IPS-18c (cell line): Measurements from ENCODE around the gene GPS2.
A peak's percentile ranks its signal among the peaks of the same experiment; 100 is the strongest.
"Not testable (repeated sequence)": the region's sequence is repeated elsewhere in the genome, so short reads cannot be mapped to it uniquely, and the experiment has no call there.

Experiments
- H3K4me3 ChIP-seq: 2 replicates; pipeline ENCODE4 v1.7.0; 2013; ENCODE audit warnings: low read depth, mild to moderate bottlenecking, low read length, moderate library complexity; ENCODE audit not compliant: insufficient read depth
- H3K9me3 ChIP-seq: one replicate; pipeline ENCODE4 v1.6.1; 2013; ENCODE audit warnings: mild to moderate bottlenecking, low read length, moderate library complexity; ENCODE audit not compliant: control insufficient read depth, insufficient read depth

The GPS2 gene

DNA sequence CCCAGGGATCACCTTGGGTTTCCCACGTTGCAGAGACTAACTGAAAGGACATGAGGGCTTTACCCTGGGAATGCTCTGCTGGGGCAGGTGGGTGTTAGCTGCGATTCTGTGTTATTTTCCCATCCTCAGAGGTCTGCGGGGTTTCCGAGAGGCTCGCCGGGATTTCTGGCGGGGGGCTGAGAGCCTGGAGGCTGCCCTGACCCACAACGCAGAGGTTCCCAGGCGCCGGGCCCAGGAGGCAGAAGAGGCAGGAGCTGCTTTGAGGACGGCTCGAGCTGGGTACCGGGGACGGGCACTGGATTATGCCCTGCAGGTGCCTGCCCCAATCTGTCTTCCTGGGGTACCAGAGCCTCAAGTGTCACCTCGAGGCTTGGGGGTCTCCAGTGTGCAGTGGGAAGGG, 28.1 kb upstream of the GPS2 start:
- Histone ChIP-seq H3K4me3 (no peak overlapping the region), H3K9me3 (peaks cover 1% of the 10 kb centered on the region)

GRCh38 chr17:7341842-7342241, 26.7 kb upstream of the GPS2 start:
- Histone ChIP-seq H3K9me3 (no peaks in the 10 kb centered on the region), H3K4me3 (no peak overlapping the region)

- Histone ChIP-seq H3K4me3 (no peak overlapping the region), H3K9me3 (no peaks in the 10 kb centered on the region)
These were observed 25.0 kb upstream of the GPS2 start for GRCh38 chr17:7340179-7340578.

DNA sequence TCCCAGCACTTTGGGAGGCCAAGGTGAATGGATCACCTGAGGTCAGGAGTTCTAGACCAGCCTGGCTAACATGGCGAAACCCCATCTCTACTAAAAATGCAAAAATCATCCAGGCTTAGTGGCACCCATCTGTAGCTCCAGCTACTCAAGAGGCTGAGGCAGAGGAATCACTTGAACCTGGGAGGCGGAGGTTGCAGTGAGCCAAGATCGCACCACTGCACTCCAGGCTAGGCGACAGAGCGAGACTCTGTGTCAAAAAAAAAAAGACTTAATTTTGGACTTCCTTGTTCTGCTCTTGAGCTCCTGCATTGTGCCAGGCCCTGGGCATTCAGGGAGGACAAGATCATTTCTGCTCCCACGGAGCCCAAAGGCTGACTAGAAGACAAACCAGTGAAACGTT, 22.4 kb upstream of the GPS2 start:
- H3K4me3 ChIP-seq, H3K9me3 ChIP-seq: not testable (repeated sequence)

- Histone ChIP-seq H3K4me3 (peak within 1 kb of the TSS; percentile 6; the same call in 1 of the 2 replicates), H3K9me3 (no peaks in the 10 kb centered on the region)
These were observed 21.3 kb upstream of the GPS2 start, which contains the start of gene ACAP1 for GRCh38 chr17:7336240-7337175. TSS of gene ACAP1 (plus strand) at chr17:7336529. CDS start at chr17:7336735, 206 bp downstream.

GRCh38 chr17:7335765-7336164, 20.6 kb upstream of the GPS2 start:
- H3K9me3 ChIP-seq, H3K4me3 ChIP-seq: not testable (repeated sequence)

- no peaks in the 10 kb centered on the region for H3K9me3 ChIP-seq
These were observed 19.9 kb upstream of the GPS2 start for GRCh38 chr17:7334938-7335538.

GRCh38 chr17:7332600-7333069, 17.5 kb upstream of the GPS2 start:
- H3K9me3 ChIP-seq, H3K4me3 ChIP-seq: not testable (repeated sequence)

More at GRCh38 chr17:7334938-7335538, 19.9 kb upstream of the GPS2 start:
- H3K4me3 ChIP-seq, result no peak overlapping the region

DNA sequence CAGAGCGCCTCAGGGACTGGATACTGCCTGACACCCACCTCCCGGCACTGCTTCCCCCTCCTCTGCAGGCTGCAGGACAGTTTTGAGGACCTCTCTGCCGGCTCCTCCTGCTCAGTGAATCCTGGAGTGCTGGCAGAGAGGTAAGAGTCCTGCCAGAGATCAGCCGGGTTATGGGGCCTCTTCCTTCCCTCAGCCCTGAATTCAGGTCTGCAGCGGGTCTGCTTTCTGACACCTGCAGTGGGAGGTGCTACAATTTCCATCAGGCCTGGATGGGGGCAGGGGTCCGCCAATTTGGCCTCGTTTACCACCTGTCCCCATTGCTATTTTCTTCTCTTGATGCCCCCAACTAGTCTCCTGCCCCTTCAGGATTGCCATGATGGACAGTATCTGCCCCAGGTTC, 17.0 kb upstream of the GPS2 start:
- Histone ChIP-seq H3K4me3 (no peak overlapping the region), H3K9me3 (no peaks in the 10 kb centered on the region)

- Histone ChIP-seq H3K4me3 (peak overlapping the region; percentile 60), H3K9me3 (no peaks in the 10 kb centered on the region)
These were observed 15.5 kb upstream of the GPS2 start for GRCh38 chr17:7330638-7331015.

- H3K4me3 ChIP-seq, result peak overlapping the region; percentile 60
- H3K9me3 ChIP-seq, result no peaks in the 10 kb centered on the region
These were observed 15.0 kb upstream of the GPS2 start for GRCh38 chr17:7329997-7330637.

DNA sequence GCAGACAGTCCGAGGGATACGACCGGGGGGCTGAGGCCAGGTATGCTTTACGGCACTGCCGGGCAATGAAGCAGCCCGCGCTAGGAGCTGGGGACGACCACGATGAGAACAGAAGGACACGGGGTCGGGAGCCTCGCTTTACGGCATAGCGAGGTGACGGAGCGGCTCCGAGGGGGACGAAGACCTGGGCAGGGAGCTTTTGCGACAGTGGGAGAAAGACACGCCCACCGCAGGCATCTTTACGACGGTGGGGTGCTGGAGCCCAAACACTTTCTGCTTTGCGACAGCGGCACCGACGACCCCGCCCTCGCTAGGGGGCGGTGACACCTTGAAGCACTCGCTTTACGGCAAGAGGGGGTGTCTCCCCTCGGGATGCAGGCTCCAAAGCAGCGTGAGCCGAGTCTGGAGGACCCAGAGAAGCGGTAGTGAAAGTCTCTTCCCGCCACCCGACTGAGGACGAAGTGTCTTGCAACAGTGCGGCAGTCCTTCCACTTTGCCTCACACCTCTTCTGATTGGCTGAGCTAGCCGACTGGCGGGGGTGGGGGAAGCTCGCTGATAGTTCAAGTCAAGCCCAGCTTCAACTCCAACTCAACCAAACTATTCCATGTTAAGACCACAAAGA, 14.3 kb upstream of the GPS2 start:
- peak overlapping the region; percentile 60 for H3K4me3 ChIP-seq
- no peaks in the 10 kb centered on the region for H3K9me3 ChIP-seq

- H3K9me3 ChIP-seq, result no peaks in the 10 kb centered on the region
- peak within 1 kb of the TSS; percentile 60 for H3K4me3 ChIP-seq
These were observed 13.7 kb upstream of the GPS2 start, which contains the start of gene NEURL4 for GRCh38 chr17:7328840-7329373. TSS of gene NEURL4 (minus strand) at chr17:7329335. CDS start at chr17:7329312, 23 bp downstream.

GRCh38 chr17:7328009-7328408, 12.8 kb upstream of the GPS2 start:
- peak overlapping the region; percentile 60; the same call in 1 of the 2 replicates for H3K4me3 ChIP-seq
- no peaks in the 10 kb centered on the region for H3K9me3 ChIP-seq

DNA sequence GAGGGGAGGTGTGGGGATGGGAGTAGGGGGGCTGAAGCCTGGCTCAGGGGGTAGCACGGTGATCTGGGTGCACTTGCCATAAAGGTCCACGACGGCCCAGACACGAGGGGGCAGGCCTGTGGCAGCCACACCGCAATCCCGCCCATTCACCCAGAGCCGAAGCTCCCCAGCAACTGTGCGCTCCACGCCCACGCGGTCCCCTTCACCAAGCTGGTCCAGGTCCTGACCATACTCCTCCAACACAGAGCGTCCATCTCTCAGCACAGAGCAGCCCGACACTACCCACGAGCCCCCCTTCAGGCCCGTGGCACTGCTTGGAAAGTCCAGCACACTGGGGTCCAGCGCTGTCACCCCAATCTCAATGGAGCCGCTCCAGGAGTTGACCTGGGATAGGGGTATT, 12.3 kb upstream of the GPS2 start:
- Histone ChIP-seq H3K4me3 (no peak overlapping the region), H3K9me3 (no peaks in the 10 kb centered on the region)

DNA sequence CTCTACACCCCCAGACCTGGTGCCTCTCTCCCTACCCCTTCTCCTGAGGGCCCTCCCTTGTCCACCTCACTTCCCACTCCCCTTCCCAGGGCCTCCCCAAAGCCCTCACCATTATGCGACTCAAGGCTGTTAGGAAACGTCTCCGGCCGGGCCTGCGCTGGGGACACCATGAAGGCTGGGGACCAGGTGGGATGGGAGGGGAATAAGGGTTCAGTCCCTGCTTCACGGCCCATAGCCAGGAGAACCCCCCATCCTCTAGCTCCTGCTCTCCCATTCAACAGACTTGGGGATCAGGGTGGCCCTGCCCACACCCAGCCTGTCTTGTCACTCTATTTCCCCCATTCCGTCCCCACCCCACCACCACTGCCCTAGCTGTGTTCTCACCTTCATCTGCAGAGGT, 11.9 kb upstream of the GPS2 start:
- Histone ChIP-seq H3K4me3 (no peak overlapping the region), H3K9me3 (no peaks in the 10 kb centered on the region)

DNA sequence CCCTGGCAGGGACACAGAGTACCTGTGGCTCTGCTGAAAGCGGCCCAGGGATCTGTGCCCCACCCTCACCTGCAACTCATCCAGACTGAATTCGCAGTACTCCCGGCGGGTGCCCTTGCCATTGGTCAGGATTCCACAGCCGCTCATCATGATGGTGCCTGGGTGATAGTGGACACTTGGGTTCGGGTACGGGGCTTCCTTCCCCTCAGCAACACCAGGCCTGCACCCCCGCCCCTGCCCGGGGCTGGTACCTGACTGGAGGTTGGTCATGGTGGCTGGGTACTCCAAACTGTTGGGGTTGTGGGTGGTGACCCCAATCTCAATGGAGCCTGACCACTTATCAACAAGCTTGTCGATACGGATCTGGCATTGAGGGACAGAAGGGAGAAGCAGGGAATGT, 11.0 kb upstream of the GPS2 start:
- H3K4me3 ChIP-seq, result no peak overlapping the region
- H3K9me3 ChIP-seq, result no peaks in the 10 kb centered on the region
